SH-SY5Y (cell line): ENCODE results near the gene TENM4.

Source experiments
- GATA2 ChIP-seq: IDR thresholded peaks from 2 replicates; pipeline ENCODE4 v1.6.1; 2011; ENCODE audit warnings: mild to moderate bottlenecking, low read depth, low read length
- GATA3 ChIP-seq: IDR thresholded peaks from 2 replicates; pipeline ENCODE4 v1.6.1; 2011; ENCODE audit warnings: low read depth, mild to moderate bottlenecking, low read length, moderate library complexity

The TENM4 gene

GRCh38 chr11:78717041-78717440 is 723.8 kb downstream of the TENM4 start:
- no peak for TF ChIP-seq GATA3
- TF ChIP-seq GATA2 = no peak

GRCh38 chr11:78715639-78716311 is 725.1 kb downstream of the TENM4 start:
- TF ChIP-seq GATA3 (peak; percentile 97), GATA2 (peak; percentile 99)

- TF ChIP-seq GATA3 = no peak
- no peak for TF ChIP-seq GATA2
Observed at GRCh38 chr11:78714539-78714938, 726.3 kb downstream of the TENM4 start.

GRCh38 chr11:78711735-78712134 is 729.1 kb downstream of the TENM4 start:
- TF ChIP-seq GATA3 (no peak), GATA2 (no peak)

GRCh38 chr11:78710417-78710816 is 730.4 kb downstream of the TENM4 start:
- TF ChIP-seq GATA3 (no peak), GATA2 (no peak)

GRCh38 chr11:78708388-78708787 is 732.4 kb downstream of the TENM4 start:
- TF ChIP-seq GATA2 (no peak), GATA3 (no peak)

GRCh38 chr11:78706551-78706950 is 734.3 kb downstream of the TENM4 start:
- TF ChIP-seq GATA2 (no peak), GATA3 (no peak)

- no peak for TF ChIP-seq GATA2
- TF ChIP-seq GATA3 = no peak
Observed at GRCh38 chr11:78704811-78705210, 736.0 kb downstream of the TENM4 start.

GRCh38 chr11:78699609-78700135 is 741.2 kb downstream of the TENM4 start:
- no peak for TF ChIP-seq GATA2
- TF ChIP-seq GATA3 = no peak

GRCh38 chr11:78698612-78699011 is 742.2 kb downstream of the TENM4 start:
- TF ChIP-seq GATA3 (no peak), GATA2 (no peak)

- TF ChIP-seq GATA2 (no peak), GATA3 (no peak)
Observed at GRCh38 chr11:78696177-78696576, 744.7 kb downstream of the TENM4 start.

GRCh38 chr11:78694152-78694551 is 746.7 kb downstream of the TENM4 start:
- TF ChIP-seq GATA3 (no peak), GATA2 (no peak)

GRCh38 chr11:78691215-78691614 is 749.6 kb downstream of the TENM4 start:
- no peak for TF ChIP-seq GATA2
- TF ChIP-seq GATA3 = no peak

GRCh38 chr11:78690352-78690987 is 750.4 kb downstream of the TENM4 start:
- no peak for TF ChIP-seq GATA2
- TF ChIP-seq GATA3 = no peak

GRCh38 chr11:78689585-78690153 is 751.2 kb downstream of the TENM4 start:
- TF ChIP-seq GATA3 = no peak
- TF ChIP-seq GATA2 = no peak
